ENCODE results near the gene SPTBN1. TPM values are rescaled to one million over a fixed set of nuclear protein-coding genes. Genes with fewer than 3 reads are reported as not detected.

SPTBN1 gene
- polyA plus RNA-seq, 1 donor: 168 TPM

GRCh38 chr2:54559593-54560145, 103.5 kb downstream of the SPTBN1 start:
- DNase-seq: peak in 1 of 2 donors; percentile 76
- WGBS (ENCODE audit: insufficient coverage, low lambda C conversion rate): no CpG with 5 or more reads among the region's 9 CpGs
- Histone ChIP-seq H3K4me3 (ENCODE audit: low read length) (peak overlapping the region; percentile 85), H3K4me1 (ENCODE audit: control insufficient read depth, insufficient read depth, low read length) (peaks cover 37% of the 10 kb centered on the region), H3K27ac (ENCODE audit: low read length) (peak overlapping the region; percentile 97), H3K36me3 (ENCODE audit: control insufficient read depth, insufficient read depth, low read length) (no peaks in the 10 kb centered on the region), H3K27me3 (ENCODE audit: control insufficient read depth, insufficient read depth, low read length) (no peaks in the 10 kb centered on the region), H3K9me3 (ENCODE audit: control insufficient read depth, low read depth, low read length) (no peaks in the 10 kb centered on the region)

- H3K4me3 ChIP-seq (ENCODE audit: low read length): peak overlapping the region; percentile 85
- no peaks in the 10 kb centered on the region for H3K9me3 ChIP-seq (ENCODE audit: control insufficient read depth, low read depth, low read length)
- peak in 1 of 2 donors; percentile 72 for DNase-seq
- no peaks in the 10 kb centered on the region for H3K27me3 ChIP-seq (ENCODE audit: control insufficient read depth, insufficient read depth, low read length)
- H3K27ac ChIP-seq (ENCODE audit: low read length): peak overlapping the region; percentile 97
- peaks cover 37% of the 10 kb centered on the region for H3K4me1 ChIP-seq (ENCODE audit: control insufficient read depth, insufficient read depth, low read length)
- H3K36me3 ChIP-seq (ENCODE audit: control insufficient read depth, insufficient read depth, low read length): no peaks in the 10 kb centered on the region
- WGBS (ENCODE audit: insufficient coverage, low lambda C conversion rate): 0% methylated on average over 2 of the region's 19 CpGs
Measured at GRCh38 chr2:54560146-54560881, 104.2 kb downstream of the SPTBN1 start.

- Histone ChIP-seq H3K9me3 (ENCODE audit: control insufficient read depth, low read depth, low read length) (no peaks in the 10 kb centered on the region), H3K4me1 (ENCODE audit: control insufficient read depth, insufficient read depth, low read length) (peaks cover 35% of the 10 kb centered on the region)
- no CpG with 5 or more reads among the region's 4 CpGs for WGBS (ENCODE audit: insufficient coverage, low lambda C conversion rate)
Measured at GRCh38 chr2:54561010-54561409, 104.9 kb downstream of the SPTBN1 start.

GRCh38 chr2:54564439-54564838, 108.3 kb downstream of the SPTBN1 start:
- WGBS (ENCODE audit: insufficient coverage, low lambda C conversion rate): 86% methylated on average over 1 of the region's 2 CpGs
- Histone ChIP-seq H3K27me3 (ENCODE audit: control insufficient read depth, insufficient read depth, low read length) (no peaks in the 10 kb centered on the region), H3K4me3 (ENCODE audit: low read length) (no peak overlapping the region), H3K27ac (ENCODE audit: low read length) (peak overlapping the region; percentile 55), H3K4me1 (ENCODE audit: control insufficient read depth, insufficient read depth, low read length) (peaks cover 34% of the 10 kb centered on the region), H3K36me3 (ENCODE audit: control insufficient read depth, insufficient read depth, low read length) (peaks cover 4% of the 10 kb centered on the region), H3K9me3 (ENCODE audit: control insufficient read depth, low read depth, low read length) (no peaks in the 10 kb centered on the region)
- DNase-seq: no peak

More at GRCh38 chr2:54561010-54561409, 104.9 kb downstream of the SPTBN1 start:
- H3K36me3 ChIP-seq (ENCODE audit: control insufficient read depth, insufficient read depth, low read length): no peaks in the 10 kb centered on the region
- DNase-seq: no peak
- peak overlapping the region; percentile 85 for H3K4me3 ChIP-seq (ENCODE audit: low read length)
- H3K27me3 ChIP-seq (ENCODE audit: control insufficient read depth, insufficient read depth, low read length): no peaks in the 10 kb centered on the region
- peak overlapping the region; percentile 97 for H3K27ac ChIP-seq (ENCODE audit: low read length)

- Histone ChIP-seq H3K4me1 (ENCODE audit: control insufficient read depth, insufficient read depth, low read length) (peaks cover 45% of the 10 kb centered on the region), H3K36me3 (ENCODE audit: control insufficient read depth, insufficient read depth, low read length) (peaks cover 4% of the 10 kb centered on the region), H3K4me3 (ENCODE audit: low read length) (no peak overlapping the region), H3K27ac (ENCODE audit: low read length) (peak overlapping the region; percentile 55), H3K27me3 (ENCODE audit: control insufficient read depth, insufficient read depth, low read length) (no peaks in the 10 kb centered on the region), H3K9me3 (ENCODE audit: control insufficient read depth, low read depth, low read length) (no peaks in the 10 kb centered on the region)
- DNase-seq: no peak
Measured at GRCh38 chr2:54565551-54565950, 109.4 kb downstream of the SPTBN1 start.

- H3K27ac ChIP-seq (ENCODE audit: low read length): no peak overlapping the region
- no CpG with 5 or more reads among the region's 1 CpG for WGBS (ENCODE audit: insufficient coverage, low lambda C conversion rate)
Measured at GRCh38 chr2:54566896-54567295, 110.8 kb downstream of the SPTBN1 start.

GRCh38 chr2:54568876-54569321, 112.8 kb downstream of the SPTBN1 start:
- DNase-seq: peak in 1 of 2 donors; percentile 84
- Histone ChIP-seq H3K27me3 (ENCODE audit: control insufficient read depth, insufficient read depth, low read length) (no peaks in the 10 kb centered on the region), H3K4me3 (ENCODE audit: low read length) (no peak overlapping the region), H3K4me1 (ENCODE audit: control insufficient read depth, insufficient read depth, low read length) (peaks cover 68% of the 10 kb centered on the region), H3K36me3 (ENCODE audit: control insufficient read depth, insufficient read depth, low read length) (peaks cover 4% of the 10 kb centered on the region), H3K9me3 (ENCODE audit: control insufficient read depth, low read depth, low read length) (no peaks in the 10 kb centered on the region), H3K27ac (ENCODE audit: low read length) (peak overlapping the region; percentile 99)
- 5% methylated on average over 4 of the region's 5 CpGs for WGBS (ENCODE audit: insufficient coverage, low lambda C conversion rate)

More at GRCh38 chr2:54566896-54567295, 110.8 kb downstream of the SPTBN1 start:
- Histone ChIP-seq H3K27me3 (ENCODE audit: control insufficient read depth, insufficient read depth, low read length) (no peaks in the 10 kb centered on the region), H3K4me1 (ENCODE audit: control insufficient read depth, insufficient read depth, low read length) (peaks cover 54% of the 10 kb centered on the region), H3K9me3 (ENCODE audit: control insufficient read depth, low read depth, low read length) (no peaks in the 10 kb centered on the region), H3K36me3 (ENCODE audit: control insufficient read depth, insufficient read depth, low read length) (peaks cover 4% of the 10 kb centered on the region), H3K4me3 (ENCODE audit: low read length) (no peak overlapping the region)
- DNase-seq: no peak

GRCh38 chr2:54569745-54570301, 113.7 kb downstream of the SPTBN1 start:
- H3K4me3 ChIP-seq (ENCODE audit: low read length): no peak overlapping the region
- DNase-seq: peak in 1 of 2 donors; percentile 73
- WGBS (ENCODE audit: insufficient coverage, low lambda C conversion rate): no CpG with 5 or more reads among the region's 3 CpGs

GRCh38 chr2:54570321-54570855, 114.3 kb downstream of the SPTBN1 start:
- Histone ChIP-seq H3K27me3 (ENCODE audit: control insufficient read depth, insufficient read depth, low read length) (no peaks in the 10 kb centered on the region), H3K9me3 (ENCODE audit: control insufficient read depth, low read depth, low read length) (no peaks in the 10 kb centered on the region), H3K36me3 (ENCODE audit: control insufficient read depth, insufficient read depth, low read length) (peaks cover 4% of the 10 kb centered on the region), H3K4me1 (ENCODE audit: control insufficient read depth, insufficient read depth, low read length) (peaks cover 68% of the 10 kb centered on the region), H3K27ac (ENCODE audit: low read length) (peak overlapping the region; percentile 99), H3K4me3 (ENCODE audit: low read length) (no peak overlapping the region)
- DNase-seq: no peak
- WGBS (ENCODE audit: insufficient coverage, low lambda C conversion rate): 67% methylated on average over 4 of the region's 5 CpGs

More at GRCh38 chr2:54569745-54570301, 113.7 kb downstream of the SPTBN1 start:
- peak overlapping the region; percentile 99 for H3K27ac ChIP-seq (ENCODE audit: low read length)
- H3K27me3 ChIP-seq (ENCODE audit: control insufficient read depth, insufficient read depth, low read length): no peaks in the 10 kb centered on the region
- H3K9me3 ChIP-seq (ENCODE audit: control insufficient read depth, low read depth, low read length): no peaks in the 10 kb centered on the region
- peaks cover 4% of the 10 kb centered on the region for H3K36me3 ChIP-seq (ENCODE audit: control insufficient read depth, insufficient read depth, low read length)
- peaks cover 67% of the 10 kb centered on the region for H3K4me1 ChIP-seq (ENCODE audit: control insufficient read depth, insufficient read depth, low read length)

- no CpG with 5 or more reads among the region's 10 CpGs for WGBS (ENCODE audit: insufficient coverage, low lambda C conversion rate)
- Histone ChIP-seq H3K27ac (ENCODE audit: low read length) (peak overlapping the region; percentile 99), H3K4me1 (ENCODE audit: control insufficient read depth, insufficient read depth, low read length) (peaks cover 69% of the 10 kb centered on the region), H3K9me3 (ENCODE audit: control insufficient read depth, low read depth, low read length) (no peaks in the 10 kb centered on the region), H3K27me3 (ENCODE audit: control insufficient read depth, insufficient read depth, low read length) (no peaks in the 10 kb centered on the region), H3K4me3 (ENCODE audit: low read length) (no peak overlapping the region), H3K36me3 (ENCODE audit: control insufficient read depth, insufficient read depth, low read length) (peaks cover 4% of the 10 kb centered on the region)
- peak in 1 of 2 donors; percentile 75 for DNase-seq
Measured at GRCh38 chr2:54570925-54571694, 115.0 kb downstream of the SPTBN1 start.

Data from large intestine (tissue), 3 donors.